H1 (cell line): ENCODE measurements around the gene SMARCC2. TPM values are rescaled to one million over a fixed set of nuclear protein-coding genes. Genes with fewer than 3 reads are reported as not detected.

Experiments used
- CTCF ChIA-PET: fragments of 300-600 bp; sonication (Branson Sonifier 250); formaldehyde crosslinking; loops from one replicate; lab custom pipeline; 2021; ENCODE audit not compliant: partially characterized antibody; lab: Charles Lee
- POLR2A ChIA-PET: fragments of 300-600 bp; sonication (Branson Sonifier 250); formaldehyde crosslinking; loops from one replicate; lab custom pipeline; 2021; ENCODE audit warnings: inconsistent platforms; ENCODE audit not compliant: partially characterized antibody; lab: Charles Lee
- DNase-seq, 2 experiments: peaks; one replicate each; pipeline versions ENCODE4 v3.0.0 to v3.0.0-alpha.2; 2010 to 2022; ENCODE audit warnings: low spot score in 2 of 2, low read depth in 1 of 2, mixed read lengths in 1 of 2
- FAIRE-seq: peaks from 2 replicates; lab custom pipeline; 2011; peaks lifted over from hg19 to GRCh38; lab: Jason Lieb, UNC
- H2AFZ ChIP-seq: 2 replicates; pipeline ENCODE4 v1.8.1; 2012; ENCODE audit warnings: low read length, inconsistent platforms
- H2AK5ac ChIP-seq: 2 replicates; pipeline ENCODE4 v1.6.1; 2013; ENCODE audit warnings: low read depth, low read length
- H2BK120ac ChIP-seq: replicated peaks from 2 replicates; pipeline ENCODE3; 2013; ENCODE audit warnings: low read depth, low read length, inconsistent platforms
- H2BK12ac ChIP-seq: 2 replicates; pipeline ENCODE4 v1.6.1; 2013; ENCODE audit warnings: low read depth, low read length
- H2BK15ac ChIP-seq: 2 replicates; pipeline ENCODE4 v1.6.1; 2013; ENCODE audit warnings: low read length
- H2BK20ac ChIP-seq: 2 replicates; pipeline ENCODE4 v1.6.1; 2013; ENCODE audit warnings: low read length
- H2BK5ac ChIP-seq: 2 replicates; pipeline ENCODE4 v1.6.1; 2013; ENCODE audit warnings: low read depth, low read length
- H3K14ac ChIP-seq: 2 replicates; pipeline ENCODE4 v1.6.1; 2013; ENCODE audit warnings: inconsistent platforms; ENCODE audit not compliant: insufficient read length
- H3K18ac ChIP-seq: 2 replicates; pipeline ENCODE4 v1.6.1; 2013; ENCODE audit warnings: low read length; ENCODE audit errors: extremely low read depth
- H3K23ac ChIP-seq: 2 replicates; pipeline ENCODE4 v1.6.1; 2013; ENCODE audit warnings: inconsistent platforms; ENCODE audit not compliant: insufficient read length
- H3K23me2 ChIP-seq: 2 replicates; pipeline ENCODE4 v1.6.1; 2013; ENCODE audit warnings: low read depth, low read length
- H3K27ac ChIP-seq: 2 replicates; pipeline ENCODE4 v1.6.1; 2011; ENCODE audit warnings: low read depth, low read length, inconsistent platforms
- H3K27me3 ChIP-seq, 4 experiments: replicated peaks in 1 of 4; 1 replicate in 1 of 4; 2 replicates in 3 of 4; pipeline versions ENCODE4 v1.6.1 to v1.8.1; 2011 to 2013; ENCODE audit warnings: low read length in 3 of 4, mild to moderate bottlenecking in 3 of 4, inconsistent platforms in 2 of 4, mixed read lengths in 2 of 4, moderate library complexity in 1 of 4; ENCODE audit not compliant: control insufficient read depth in 3 of 4, insufficient read depth in 3 of 4; ENCODE audit errors: extremely low read depth in 1 of 4
- H3K36me3 ChIP-seq, 4 experiments: 2 replicates each; pipeline versions ENCODE4 v1.6.1 to v1.8.1; 2011 to 2013; ENCODE audit warnings: mild to moderate bottlenecking in 4 of 4, low read length in 3 of 4, moderate library complexity in 2 of 4, control low read depth in 1 of 4, inconsistent platforms in 1 of 4; ENCODE audit not compliant: insufficient read depth in 4 of 4, control insufficient read depth in 2 of 4
- H3K4ac ChIP-seq: replicated peaks from 2 replicates; pipeline ENCODE3; 2013; ENCODE audit warnings: low read length, low read depth, mixed read lengths, inconsistent platforms; ENCODE audit not compliant: insufficient read length
- H3K4me1 ChIP-seq, 4 experiments: replicated peaks in 1 of 4; 1 replicate in 1 of 4; 2 replicates in 3 of 4; pipeline versions ENCODE4 v1.6.1 to v1.8.1; 2011 to 2013; ENCODE audit warnings: low read length in 3 of 4, inconsistent platforms in 2 of 4, mixed read lengths in 1 of 4; ENCODE audit not compliant: insufficient read depth in 4 of 4, control insufficient read depth in 3 of 4
- H3K4me2 ChIP-seq, 2 experiments: 2 replicates each; pipeline versions ENCODE4 v1.6.1 to v1.8.1; 2011 to 2013; ENCODE audit warnings: low read depth in 2 of 2, low read length in 2 of 2, control low read depth in 1 of 2, inconsistent platforms in 1 of 2, mild to moderate bottlenecking in 1 of 2; ENCODE audit not compliant: insufficient read depth in 1 of 2
- H3K4me3 ChIP-seq, 4 experiments: fragments of 200-600, 300-600 bp in 1 of 4; sonication (generic), shearing (Covaris generic), sonication (Bioruptor Twin) in 1 of 4; 2 replicates each; pipeline versions ENCODE4 v1.5.1 to v1.8.1; 2011 to 2016; ENCODE audit warnings: low read length in 4 of 4, low read depth in 3 of 4, control low read depth in 2 of 4, inconsistent platforms in 2 of 4, mild to moderate bottlenecking in 2 of 4, mixed read lengths in 1 of 4, moderate library complexity in 1 of 4; ENCODE audit not compliant: insufficient read depth in 2 of 4; ENCODE audit errors: extremely low read depth in 1 of 4
- H3K56ac ChIP-seq: replicated peaks from 2 replicates; pipeline ENCODE3; 2013; ENCODE audit warnings: low read depth, mild to moderate bottlenecking, mixed read lengths, low read length, inconsistent platforms; ENCODE audit not compliant: insufficient read length
- H3K79me1 ChIP-seq: 2 replicates; pipeline ENCODE4 v1.6.1; 2013; ENCODE audit warnings: low read depth, low read length, control low read depth
- H3K79me2 ChIP-seq, 2 experiments: 2 replicates each; pipeline versions ENCODE4 v1.6.1 to v1.8.1; 2012 to 2013; ENCODE audit warnings: low read length in 2 of 2, mild to moderate bottlenecking in 2 of 2, inconsistent platforms in 1 of 2; ENCODE audit not compliant: insufficient read depth in 2 of 2, control insufficient read depth in 1 of 2
- H3K9ac ChIP-seq, 4 experiments: replicated peaks in 1 of 4; 1 replicate in 1 of 4; 2 replicates in 3 of 4; pipeline versions ENCODE4 v1.6.1 to v1.8.1; 2011 to 2013; ENCODE audit warnings: low read depth in 3 of 4, low read length in 3 of 4, control low read depth in 2 of 4, mild to moderate bottlenecking in 2 of 4, moderate library complexity in 2 of 4, inconsistent platforms in 1 of 4; ENCODE audit errors: extremely low read depth in 1 of 4
- H3K9me3 ChIP-seq, 2 experiments: 2 replicates each; pipeline versions ENCODE4 v1.6.1 to v1.8.1; 2012 to 2013; ENCODE audit warnings: mild to moderate bottlenecking in 2 of 2, moderate library complexity in 2 of 2, control low read depth in 1 of 2, inconsistent platforms in 1 of 2, low read depth in 1 of 2, low read length in 1 of 2, mixed read lengths in 1 of 2; ENCODE audit not compliant: insufficient read depth in 2 of 2
- H4K20me1 ChIP-seq, 2 experiments: replicated peaks in 1 of 2; 2 replicates each; pipeline versions ENCODE3 to v1.8.1; 2011 to 2013; ENCODE audit warnings: inconsistent platforms in 2 of 2, low read length in 2 of 2, mild to moderate bottlenecking in 1 of 2; ENCODE audit not compliant: insufficient read depth in 2 of 2, control insufficient read depth in 1 of 2
- H4K5ac ChIP-seq: 2 replicates; pipeline ENCODE4 v1.6.1; 2013; ENCODE audit warnings: low read length, low read depth, mixed read lengths, inconsistent platforms; ENCODE audit not compliant: insufficient read length
- H4K8ac ChIP-seq: 2 replicates; pipeline ENCODE4 v1.8.0; 2013; ENCODE audit warnings: mild to moderate bottlenecking, moderate library complexity, low read length, inconsistent platforms; ENCODE audit not compliant: insufficient read depth; ENCODE audit errors: extremely low read depth
- H4K91ac ChIP-seq: replicated peaks from 2 replicates; pipeline ENCODE3; 2013; ENCODE audit warnings: low read length, mixed read lengths, inconsistent platforms; ENCODE audit not compliant: insufficient read length
- BRCA1 ChIP-seq: IDR thresholded peaks from 2 replicates; pipeline ENCODE4 v1.6.1; 2012; ENCODE audit warnings: low read depth, low read length, improper control_type of control experiment
- CBX5 ChIP-seq: fragments of 300-800, 300-1000 bp; sonication (generic); IDR thresholded peaks from 2 replicates; pipeline ENCODE4 v1.7.1; 2016; ENCODE audit warnings: antibody characterized with exemption, low read length, low read depth
- CHD1 ChIP-seq: IDR thresholded peaks from 2 replicates; pipeline ENCODE4 v1.6.1; 2012; ENCODE audit warnings: low read depth, low read length, improper control_type of control experiment
- CHD2 ChIP-seq: IDR thresholded peaks from 2 replicates; pipeline ENCODE4 v1.6.1; 2012; ENCODE audit warnings: low read length, improper control_type of control experiment
- CTBP2 ChIP-seq: IDR thresholded peaks from 2 replicates; pipeline ENCODE4 v1.7.0; 2011; ENCODE audit warnings: borderline replicate concordance, mild to moderate bottlenecking, moderate library complexity, mixed read lengths, low read length; ENCODE audit not compliant: insufficient read depth, insufficient read length
- HDAC2 ChIP-seq, 2 experiments: fragments of 300-600 bp in 1 of 2; sonication (generic) in 1 of 2; IDR thresholded peaks; 2 replicates each; pipeline ENCODE4 v1.6.1; 2011 to 2012; ENCODE audit warnings: low read depth in 2 of 2, low read length in 2 of 2, mild to moderate bottlenecking in 2 of 2, moderate library complexity in 2 of 2, borderline replicate concordance in 1 of 2, inconsistent platforms in 1 of 2
- SIRT6 ChIP-seq: IDR thresholded peaks from one replicate; pipeline ENCODE4 v1.7.1; 2012; ENCODE audit warnings: low read length, inconsistent platforms
- TEAD4 ChIP-seq: IDR thresholded peaks from 2 replicates; pipeline ENCODE4 v1.6.1; 2012; ENCODE audit warnings: low read depth, low read length, inconsistent platforms, mixed read lengths
- WGBS, 2 experiments: shearing (Covaris generic) in 1 of 2; methylation state at CpG; one replicate each; pipeline versions ENCODE4 v1.1.6 to v1.1.7; 2013 to 2015; ENCODE audit warnings: low lambda C conversion rate in 2 of 2, mixed read lengths in 2 of 2, inconsistent platforms in 1 of 2, low coverage in 1 of 2, missing lambda C conversion rate in 1 of 2; ENCODE audit not compliant: insufficient replicate concordance in 2 of 2, insufficient coverage in 1 of 2, insufficient read length in 1 of 2; ENCODE audit errors: extremely low coverage in 1 of 2, missing lambda C conversion rate in 1 of 2; 5-methylcytosine and 5-hydroxymethylcytosine counted together
- polyA plus RNA-seq, 7 experiments: library from polyadenylated mRNA; depleted of rRNA in 3 of 7; stranded (reverse) in 5 of 7; unstranded in 2 of 7; fragments of >200 nt in 5 of 7; fragments of 200-250 nt in 2 of 7; gene quantifications; 1 replicate in 5 of 7; 2 replicates in 1 of 7; 4 replicates in 1 of 7; pipeline versions ENCODE4 v1.2.1 to v1.2.3, GENCODE V29; 2011 to 2013; ENCODE audit warnings: missing spikeins in 2 of 7, mixed read lengths in 2 of 7
- total RNA-seq: library from RNA; stranded (reverse); fragmentation: NEBNext Ultra II Directional; extraction: Animal tissue kit (Norgen Biotek cat#: 25700); gene quantifications from 2 replicates; pipeline ENCODE4 v1.2.1, GENCODE V29; 2021

The SMARCC2 gene
- total and polyA plus RNA-seq, 2 of the 8 experiments (the other 6 are each of a cell fraction or from before 2014, with no cell fraction given): 33.9 to 78.5 TPM

GRCh38 chr12:56186957-56187356 lies 2.3 kb downstream of the SMARCC2 start:
- Histone ChIP-seq H3K79me1 (peaks cover 3% of the 10 kb centered on the region; the same call in 1 of the 2 replicates), H3K27ac (no peak overlapping the region), H3K23ac (no peak overlapping the region), H3K9me3 (no peaks in the 10 kb centered on the region), H2BK5ac (no peak overlapping the region), H3K23me2 (peaks cover 11% of the 10 kb centered on the region), H3K4me2 (no peak overlapping the region; a peak in 1 of 4 replicates), H3K27me3 (no peaks in the 10 kb centered on the region), H4K5ac (no peak overlapping the region), H3K9ac (no peak overlapping the region), H4K8ac (no peak overlapping the region), H3K4me1 (peaks cover 2 to 8% (median 4%) of the 10 kb centered on the region in 4 experiments; a peak in 3 of 7 replicates), H2BK20ac (no peak overlapping the region), H2AFZ (no peak overlapping the region), H2BK120ac (no peak overlapping the region), H3K36me3 (peaks cover 21 to 44% (median 36%) of the 10 kb centered on the region in 4 experiments), H2BK15ac (no peak overlapping the region), H3K4ac (no peak overlapping the region), H3K79me2 (peaks cover 14 to 31% of the 10 kb centered on the region in 2 experiments), H2BK12ac (no peak overlapping the region), H4K20me1 (peaks cover 0 to 4% of the 10 kb centered on the region in 2 experiments), H2AK5ac (no peak overlapping the region), H3K14ac (no peak overlapping the region), H3K4me3 (no peak overlapping the region), H3K18ac (no peak overlapping the region), H3K56ac (no peak overlapping the region), H4K91ac (no peak overlapping the region)
- ChIA-PET CTCF (interaction anchor here (1.3 to 6.2 kb wide), 7 partner anchors 12 to 76 kb away, joined by 3 to 111 read pairs (median 11); partner anchors contain the start of genes ESYT1 and RNF41), POLR2A (interaction anchor here (1.1 to 26.3 kb wide), 8 partner anchors 12 to 1334 kb away, joined by 3 to 656 read pairs (median 56); partner anchors contain the start of genes DDIT3, MYL6, PA2G4 and RNF41)
- no peak for DNase-seq
- WGBS, 2 experiments: 83% methylated on average over 2 of the region's 2 CpGs; no CpG with 5 or more reads in 1 of the 2 experiments
- no peak for TF ChIP-seq SIRT6
- TF ChIP-seq CHD2: no peak
- no peak for TF ChIP-seq CBX5
- TF ChIP-seq TEAD4: no peak
- TF ChIP-seq HDAC2 (IDR thresholded peaks at IDR 0.05; ENCODE audit: borderline replicate concordance in 1 of 2, low read depth in 2 of 2, low read length in 2 of 2): no peak
- TF ChIP-seq CHD1: no peak
- no peak for TF ChIP-seq CTBP2
- no peak for TF ChIP-seq BRCA1
- no peak for FAIRE-seq
